Small intestine (tissue), 7 donors: ENCODE measurements around the gene BST1. TPM values are rescaled to one million over a fixed set of nuclear protein-coding genes. Genes with fewer than 3 reads are reported as not detected.
A peak's percentile ranks its signal among the peaks of the same experiment; 100 is the strongest.

Source experiments
- DNase-seq, 2 donors: peaks; one replicate each; pipeline versions ENCODE4 v3.0.0 to v3.0.0-alpha.2; 2013
- FAIRE-seq: peaks from 2 replicates; lab custom pipeline; 2012; peaks lifted over from hg19 to GRCh38; lab: Jason Lieb, UNC
- H3K27ac ChIP-seq, 3 donors: one replicate each; pipeline ENCODE4 v1.5.1; 2013; ENCODE audit warnings: low read length in 2 of 3, mild to moderate bottlenecking in 2 of 3, control low read depth in 1 of 3, inconsistent platforms in 1 of 3, low read depth in 1 of 3, moderate library complexity in 1 of 3
- H3K27me3 ChIP-seq, 3 donors: one replicate each; pipeline ENCODE4 v1.6.1; 2013; ENCODE audit warnings: low read length in 3 of 3, inconsistent platforms in 1 of 3; ENCODE audit not compliant: control insufficient read depth in 3 of 3, insufficient read depth in 3 of 3
- H3K36me3 ChIP-seq, 3 donors: one replicate each; pipeline ENCODE4 v1.6.1; 2013; ENCODE audit warnings: low read length in 3 of 3, inconsistent platforms in 1 of 3, low read depth in 1 of 3, mild to moderate bottlenecking in 1 of 3, moderate library complexity in 1 of 3; ENCODE audit not compliant: control insufficient read depth in 3 of 3, insufficient read depth in 2 of 3
- H3K4me1 ChIP-seq, 3 donors: one replicate each; pipeline ENCODE4 v1.6.1; 2013; ENCODE audit warnings: low read length in 2 of 3, inconsistent platforms in 1 of 3, low read depth in 1 of 3, mild to moderate bottlenecking in 1 of 3, moderate library complexity in 1 of 3; ENCODE audit not compliant: control insufficient read depth in 3 of 3, insufficient read depth in 2 of 3
- H3K4me3 ChIP-seq, 3 donors: one replicate each; pipeline ENCODE4 v1.5.1; 2013; ENCODE audit warnings: low read length in 3 of 3, control low read depth in 1 of 3, inconsistent platforms in 1 of 3, low read depth in 1 of 3, mild to moderate bottlenecking in 1 of 3, moderate library complexity in 1 of 3
- H3K9me3 ChIP-seq, 2 donors: one replicate each; pipeline ENCODE4 v1.6.1; 2013; ENCODE audit warnings: low read depth in 1 of 2, low read length in 1 of 2; ENCODE audit not compliant: control insufficient read depth in 2 of 2, insufficient read depth in 1 of 2
- whole genome bisulfite sequencing, 3 donors: extraction: QIAGEN DNeasy Blood & Tissue Kit; methylation state at CpG; one replicate each; pipeline ENCODE4 v1.1.7; 2013; 5-methylcytosine and 5-hydroxymethylcytosine counted together
- polyA plus RNA-seq, 4 donors: library from polyadenylated mRNA; stranded (reverse) in 3 of 4; unstranded in 1 of 4; fragments of 200-250 nt in 3 of 4; fragments of 120-200 nt in 1 of 4; gene quantifications; one replicate each; pipeline versions ENCODE4 v1.2.1 to v1.2.3, GENCODE V29; 2013
- donor health status: healthy with polysubstance abuse.
- donor health status: control.
- donor health status: control.
- donor health status: Bipolar disorder and iron deficiency.
- donor health status: healthy.

Gene BST1
- polyA plus RNA-seq, 4 donors, result 13.4 to 83.8 (median 56.6) TPM

- Histone ChIP-seq H3K36me3 (no peaks in the 10 kb centered on the region), H3K9me3 (no peaks in the 10 kb centered on the region), H3K4me1 (peaks cover 0 to 2% (median 0%) of the 10 kb centered on the region in 3 donors), H3K27me3 (no peaks in the 10 kb centered on the region), H3K27ac (no peak overlapping the region), H3K4me3 (no peak overlapping the region)
- FAIRE-seq (no peak), DNase-seq (peak in 1 of 2 donors; percentile 32)
- WGBS, 3 donors, result 95 to 96% (median 96%) methylated on average over 3 of the region's 3 CpGs
These were observed 30.8 kb upstream of the BST1 start for GRCh38 chr4:15672101-15672500.

GRCh38 chr4:15673337-15673736 is 29.5 kb upstream of the BST1 start:
- FAIRE-seq, result no peak

GRCh38 chr4:15674046-15674445 is 28.8 kb upstream of the BST1 start:
- no peak for FAIRE-seq

More at GRCh38 chr4:15673337-15673736, 29.5 kb upstream of the BST1 start:
- H3K36me3 ChIP-seq, result no peaks in the 10 kb centered on the region
- DNase-seq, result no peak
- H3K9me3 ChIP-seq, result no peaks in the 10 kb centered on the region
- H3K4me1 ChIP-seq, result peaks cover 0 to 4% (median 0%) of the 10 kb centered on the region in 3 donors
- no peaks in the 10 kb centered on the region for H3K27me3 ChIP-seq
- no peak overlapping the region for H3K4me3 ChIP-seq
- WGBS, 3 donors, result 98 to 100% (median 100%) methylated on average over 1 of the region's 1 CpG
- H3K27ac ChIP-seq, result no peak overlapping the region

GRCh38 chr4:15674926-15675325 is 27.9 kb upstream of the BST1 start:
- no peaks in the 10 kb centered on the region for H3K27me3 ChIP-seq
- FAIRE-seq, result no peak
- 93 to 95% (median 94%) methylated on average over 4 of the region's 4 CpGs for WGBS, 3 donors

More at GRCh38 chr4:15674046-15674445, 28.8 kb upstream of the BST1 start:
- no peaks in the 10 kb centered on the region for H3K9me3 ChIP-seq
- WGBS, 3 donors, result 87 to 93% (median 90%) methylated on average over 2 of the region's 2 CpGs
- no peak for DNase-seq
- H3K27ac ChIP-seq, result no peak overlapping the region
- no peaks in the 10 kb centered on the region for H3K27me3 ChIP-seq
- no peaks in the 10 kb centered on the region for H3K36me3 ChIP-seq
- no peak overlapping the region for H3K4me3 ChIP-seq
- peaks cover 0 to 4% (median 0%) of the 10 kb centered on the region in 3 donors for H3K4me1 ChIP-seq

GRCh38 chr4:15675356-15675755 is 27.5 kb upstream of the BST1 start:
- H3K9me3 ChIP-seq, result no peaks in the 10 kb centered on the region
- no peak overlapping the region for H3K4me3 ChIP-seq
- no peak overlapping the region for H3K27ac ChIP-seq
- no peaks in the 10 kb centered on the region for H3K27me3 ChIP-seq
- no peak for FAIRE-seq
- DNase-seq, result no peak
- no peaks in the 10 kb centered on the region for H3K36me3 ChIP-seq
- 83 to 98% (median 87%) methylated on average over 3 of the region's 3 CpGs for WGBS, 3 donors
- H3K4me1 ChIP-seq, result peaks cover 0 to 4% (median 0%) of the 10 kb centered on the region in 3 donors

More at GRCh38 chr4:15674926-15675325, 27.9 kb upstream of the BST1 start:
- H3K9me3 ChIP-seq, result no peaks in the 10 kb centered on the region
- H3K27ac ChIP-seq, result no peak overlapping the region
- no peak for DNase-seq
- peaks cover 0 to 4% (median 0%) of the 10 kb centered on the region in 3 donors for H3K4me1 ChIP-seq
- H3K4me3 ChIP-seq, result no peak overlapping the region
- no peaks in the 10 kb centered on the region for H3K36me3 ChIP-seq

- WGBS, 3 donors, result 93 to 95% (median 94%) methylated on average over 1 of the region's 1 CpG
- peaks cover 0 to 4% (median 0%) of the 10 kb centered on the region in 3 donors for H3K4me1 ChIP-seq
- no peak overlapping the region for H3K27ac ChIP-seq
- H3K9me3 ChIP-seq, result no peaks in the 10 kb centered on the region
- DNase-seq, result no peak
- no peaks in the 10 kb centered on the region for H3K27me3 ChIP-seq
- no peaks in the 10 kb centered on the region for H3K36me3 ChIP-seq
- FAIRE-seq, result no peak
- H3K4me3 ChIP-seq, result no peak overlapping the region
These were observed 26.8 kb upstream of the BST1 start for GRCh38 chr4:15676039-15676438.

GRCh38 chr4:15676899-15677298 is 26.0 kb upstream of the BST1 start:
- 85 to 89% (median 87%) methylated on average over 6 of the region's 6 CpGs for WGBS, 3 donors
- peak overlapping the region in 1 of 3 donors; percentile 82 for H3K27ac ChIP-seq

GRCh38 chr4:15677507-15677988 is 25.3 kb upstream of the BST1 start:
- Histone ChIP-seq H3K4me1 (peaks cover 0 to 2% (median 0%) of the 10 kb centered on the region in 3 donors), H3K27me3 (no peaks in the 10 kb centered on the region), H3K9me3 (no peaks in the 10 kb centered on the region), H3K27ac (peak overlapping the region; percentile 60 to 82 (median 66)), H3K4me3 (peak overlapping the region in 1 of 3 donors; percentile 4), H3K36me3 (no peaks in the 10 kb centered on the region)
- FAIRE-seq, result no peak
- 11 to 65% (median 39%) methylated on average over 2 of the region's 2 CpGs for WGBS, 3 donors
- DNase-seq, result peak; percentile 85 to 94

More at GRCh38 chr4:15676899-15677298, 26.0 kb upstream of the BST1 start:
- no peaks in the 10 kb centered on the region for H3K36me3 ChIP-seq
- peaks cover 0 to 4% (median 0%) of the 10 kb centered on the region in 3 donors for H3K4me1 ChIP-seq
- no peak overlapping the region for H3K4me3 ChIP-seq
- H3K9me3 ChIP-seq, result no peaks in the 10 kb centered on the region
- DNase-seq, result no peak
- FAIRE-seq, result no peak
- H3K27me3 ChIP-seq, result no peaks in the 10 kb centered on the region

- FAIRE-seq (no peak), DNase-seq (no peak)
- Histone ChIP-seq H3K4me3 (peak overlapping the region; percentile 7 to 77 (median 71)), H3K27ac (peak overlapping the region; percentile 41 to 97 (median 71)), H3K9me3 (no peaks in the 10 kb centered on the region), H3K4me1 (peaks cover 4 to 12% (median 4%) of the 10 kb centered on the region in 3 donors), H3K36me3 (peaks cover 0 to 2% (median 0%) of the 10 kb centered on the region in 3 donors), H3K27me3 (no peaks in the 10 kb centered on the region)
- 0 to 1% (median 1%) methylated on average over 14 of the region's 14 CpGs for WGBS, 3 donors
These were observed 21.8 kb upstream of the BST1 start for GRCh38 chr4:15681067-15681371.
